ENCODE measurements around the gene EHBP1. TPM values are rescaled to one million over a fixed set of nuclear protein-coding genes. Genes with fewer than 3 reads are reported as not detected.

Gene EHBP1
- total RNA-seq, 4 donors from 2014 or later: 52.6 to 167 (median 135) TPM

DNA sequence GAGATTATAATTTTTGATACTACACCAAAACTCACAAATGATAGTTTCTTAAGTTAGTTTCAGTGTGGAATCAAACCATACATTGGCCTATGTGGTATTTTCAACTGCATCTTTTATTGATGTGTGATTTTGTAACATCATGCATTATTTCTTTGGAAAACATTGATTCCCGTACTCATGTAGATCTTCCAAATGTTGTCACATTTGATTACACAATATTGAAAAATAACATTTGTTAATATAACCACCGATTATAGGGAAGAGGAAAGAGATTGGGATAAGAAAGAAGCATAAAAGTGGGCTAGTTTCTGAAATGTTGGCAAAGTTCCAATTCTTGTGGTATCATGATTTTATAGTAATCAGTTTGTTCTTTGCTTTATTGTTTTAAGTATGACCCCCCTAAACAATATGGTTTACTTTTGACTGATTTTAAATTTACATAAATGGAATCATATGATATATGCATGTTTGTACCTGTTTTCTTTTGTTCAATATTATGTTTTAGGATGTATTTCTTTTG lies 227.9 kb downstream of the EHBP1 start:
- H3K27ac ChIP-seq: no peak overlapping the region
- no peaks in the 10 kb centered on the region for H3K36me3 ChIP-seq
- no peaks in the 10 kb centered on the region for H3K27me3 ChIP-seq
- TF ChIP-seq POLR2A (IDR thresholded peaks at IDR 0.05): no peak
- H3K4me1 ChIP-seq: no peaks in the 10 kb centered on the region
- intact Hi-C loops (cut with DNase I; ENCODE audit: low total_unique reads): no loop called here
- no peak overlapping the region for H3K4me3 ChIP-seq
- DNase-seq: no peak
- H3K9me3 ChIP-seq: no peaks in the 10 kb centered on the region

DNA sequence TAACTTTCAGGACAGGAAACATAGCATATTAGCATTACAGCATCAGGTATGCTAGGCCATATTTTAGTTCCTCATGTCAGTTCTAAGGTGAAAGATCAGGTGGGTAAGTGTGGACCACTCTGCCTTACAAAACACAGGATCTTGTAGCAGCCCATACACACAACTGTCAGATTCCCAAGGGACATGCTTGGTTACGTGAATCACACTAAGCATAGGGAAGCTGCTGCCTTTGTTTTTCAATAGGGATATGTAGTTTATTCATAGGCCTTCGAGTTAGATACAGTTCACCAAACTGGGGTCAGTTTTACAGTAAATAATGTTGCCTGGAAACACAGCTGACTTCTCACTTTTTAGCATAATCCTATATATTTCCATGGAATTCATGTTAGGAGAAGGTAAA lies 229.0 kb downstream of the EHBP1 start:
- no peaks in the 10 kb centered on the region for H3K27me3 ChIP-seq
- H3K27ac ChIP-seq: no peak overlapping the region
- no peak overlapping the region for H3K4me3 ChIP-seq
- H3K9me3 ChIP-seq: no peaks in the 10 kb centered on the region
- no peaks in the 10 kb centered on the region for H3K4me1 ChIP-seq
- DNase-seq: no peak
- TF ChIP-seq POLR2A (IDR thresholded peaks at IDR 0.05): no peak
- TF ChIP-seq, protein P1, sequence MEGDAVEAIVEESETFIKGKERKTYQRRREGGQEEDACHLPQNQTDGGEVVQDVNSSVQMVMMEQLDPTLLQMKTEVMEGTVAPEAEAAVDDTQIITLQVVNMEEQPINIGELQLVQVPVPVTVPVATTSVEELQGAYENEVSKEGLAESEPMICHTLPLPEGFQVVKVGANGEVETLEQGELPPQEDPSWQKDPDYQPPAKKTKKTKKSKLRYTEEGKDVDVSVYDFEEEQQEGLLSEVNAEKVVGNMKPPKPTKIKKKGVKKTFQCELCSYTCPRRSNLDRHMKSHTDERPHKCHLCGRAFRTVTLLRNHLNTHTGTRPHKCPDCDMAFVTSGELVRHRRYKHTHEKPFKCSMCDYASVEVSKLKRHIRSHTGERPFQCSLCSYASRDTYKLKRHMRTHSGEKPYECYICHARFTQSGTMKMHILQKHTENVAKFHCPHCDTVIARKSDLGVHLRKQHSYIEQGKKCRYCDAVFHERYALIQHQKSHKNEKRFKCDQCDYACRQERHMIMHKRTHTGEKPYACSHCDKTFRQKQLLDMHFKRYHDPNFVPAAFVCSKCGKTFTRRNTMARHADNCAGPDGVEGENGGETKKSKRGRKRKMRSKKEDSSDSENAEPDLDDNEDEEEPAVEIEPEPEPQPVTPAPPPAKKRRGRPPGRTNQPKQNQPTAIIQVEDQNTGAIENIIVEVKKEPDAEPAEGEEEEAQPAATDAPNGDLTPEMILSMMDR (IDR thresholded peaks at IDR 0.05): no peak
- intact Hi-C loops (cut with DNase I; ENCODE audit: low total_unique reads): no loop called here
- H3K36me3 ChIP-seq: no peaks in the 10 kb centered on the region

DNA sequence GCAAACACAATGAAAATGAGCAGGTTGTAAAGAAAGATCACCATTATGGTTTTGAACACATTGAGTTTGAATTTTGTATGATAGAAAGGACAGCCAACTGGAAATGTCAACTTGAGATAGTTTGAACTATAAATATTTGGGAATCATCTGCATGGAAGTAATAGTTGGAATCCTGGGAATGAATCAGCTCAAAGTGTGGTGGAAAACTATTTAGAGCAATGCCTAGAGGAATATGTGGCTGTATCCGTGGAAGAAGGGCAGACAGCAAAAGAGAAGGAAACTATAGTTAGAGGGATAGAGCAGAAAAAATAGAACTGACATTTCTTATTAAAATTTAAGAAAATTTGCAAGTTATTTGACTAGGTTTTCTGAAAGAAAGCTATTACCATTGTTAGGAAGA lies 232.6 kb downstream of the EHBP1 start:
- Histone ChIP-seq H3K4me1 (no peaks in the 10 kb centered on the region), H3K27ac (no peak overlapping the region), H3K27me3 (no peaks in the 10 kb centered on the region), H3K4me3 (no peak overlapping the region), H3K9me3 (no peaks in the 10 kb centered on the region), H3K36me3 (no peaks in the 10 kb centered on the region)
- intact Hi-C loops (cut with DNase I; ENCODE audit: low total_unique reads): no loop called here
- no peak for DNase-seq
- TF ChIP-seq, protein P1 (IDR thresholded peaks at IDR 0.05): no peak
- no peak for TF ChIP-seq POLR2A (IDR thresholded peaks at IDR 0.05)

DNA sequence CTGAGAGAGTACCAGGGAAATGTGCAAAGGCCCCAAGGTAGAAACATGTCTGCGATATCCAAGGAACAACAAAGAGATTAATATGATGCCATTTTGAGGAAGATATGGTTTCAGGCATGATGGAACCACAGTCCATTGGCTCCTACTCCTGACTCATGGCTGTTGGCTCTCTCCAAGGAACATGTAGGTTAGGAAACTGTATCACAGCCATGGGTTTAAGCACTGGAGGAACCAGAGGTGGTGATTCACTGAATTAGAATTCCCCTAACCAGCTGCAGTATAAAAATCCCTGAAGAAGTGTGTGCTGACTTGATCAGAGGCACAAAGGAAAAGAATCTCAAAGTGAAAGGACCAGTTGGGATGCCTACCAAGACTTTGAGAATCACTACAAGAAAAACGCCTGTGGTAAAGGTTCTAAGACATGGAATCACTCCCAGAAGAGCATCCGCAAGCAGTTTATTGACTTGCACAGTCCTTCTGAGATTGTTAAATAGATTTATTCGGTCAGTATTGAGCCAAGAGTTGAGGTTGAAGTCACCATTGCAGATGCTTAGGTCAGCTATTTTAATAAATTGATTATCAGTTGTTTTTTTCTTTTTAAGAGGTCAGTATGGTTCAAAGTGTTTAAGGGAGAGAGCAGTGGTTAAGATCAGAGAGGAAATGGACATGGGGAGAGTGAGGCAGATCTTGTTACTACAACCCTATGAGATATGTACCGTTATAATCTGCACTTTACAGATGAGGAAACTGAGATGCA lies 234.4 kb downstream of the EHBP1 start:
- Histone ChIP-seq H3K4me3 (no peak overlapping the region), H3K36me3 (no peaks in the 10 kb centered on the region)

DNA sequence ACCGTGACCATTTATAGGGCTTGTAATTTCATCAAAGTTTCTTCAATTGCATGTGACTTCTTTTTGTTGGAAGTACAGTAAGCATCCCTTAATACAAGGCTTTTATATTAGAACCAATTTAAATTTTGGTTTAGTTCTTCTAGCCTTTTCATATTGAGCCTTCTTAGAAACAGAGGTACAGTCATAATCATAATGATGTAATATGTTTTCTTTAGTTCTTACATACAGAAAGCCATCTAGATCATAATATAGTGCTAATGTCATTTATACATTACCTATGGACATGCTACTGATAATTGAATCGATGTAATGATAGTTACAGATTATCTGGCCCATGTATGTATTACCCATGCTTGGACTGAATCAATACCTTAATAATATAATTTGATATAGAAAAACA lies 235.2 kb downstream of the EHBP1 start:
- Histone ChIP-seq H3K36me3 (no peaks in the 10 kb centered on the region), H3K27ac (no peak overlapping the region), H3K9me3 (no peaks in the 10 kb centered on the region), H3K27me3 (no peaks in the 10 kb centered on the region), H3K4me3 (no peak overlapping the region), H3K4me1 (no peaks in the 10 kb centered on the region)
- TF ChIP-seq POLR2A (IDR thresholded peaks at IDR 0.05): no peak
- TF ChIP-seq, protein P1 (IDR thresholded peaks at IDR 0.05): no peak
- intact Hi-C loops (cut with DNase I; ENCODE audit: low total_unique reads): no loop called here
- no peak for DNase-seq

More for the DNA sequence above, 234.4 kb downstream of the EHBP1 start:
- H3K27ac ChIP-seq: no peak overlapping the region
- DNase-seq: no peak
- no peaks in the 10 kb centered on the region for H3K4me1 ChIP-seq
- TF ChIP-seq, protein P1 (IDR thresholded peaks at IDR 0.05): no peak
- TF ChIP-seq POLR2A (IDR thresholded peaks at IDR 0.05): no peak
- no peaks in the 10 kb centered on the region for H3K9me3 ChIP-seq
- intact Hi-C loops (cut with DNase I; ENCODE audit: low total_unique reads): no loop called here
- H3K27me3 ChIP-seq: no peaks in the 10 kb centered on the region

All from uterus (tissue), 4 donors.